Osteoblast (primary cell): Measurements from ENCODE around the gene UBR3. TPM values are rescaled to one million over a fixed set of nuclear protein-coding genes. Genes with fewer than 3 reads are reported as not detected.
A peak's percentile ranks its signal among the peaks of the same experiment; 100 is the strongest.

Experiments
- DNase-seq: peaks from one replicate; pipeline ENCODE4 v3.0.0; 2011; ENCODE audit warnings: low spot score, mixed read lengths; ENCODE audit not compliant: insufficient read length; ENCODE audit errors: missing footprints
- H2AFZ ChIP-seq: 2 replicates; pipeline ENCODE4 v1.6.0; 2011; ENCODE audit warnings: mild to moderate bottlenecking, low read length
- H3K27ac ChIP-seq: 2 replicates; pipeline ENCODE4 v1.5.1; 2011; ENCODE audit warnings: mild to moderate bottlenecking, low read depth, low read length, moderate library complexity
- H3K27me3 ChIP-seq: 2 replicates; pipeline ENCODE4 v1.6.0; 2012; ENCODE audit warnings: mild to moderate bottlenecking, control low read depth, inconsistent platforms, low read length, moderate library complexity; ENCODE audit not compliant: insufficient read depth
- H3K36me3 ChIP-seq: 2 replicates; pipeline ENCODE4 v1.5.1; 2011; ENCODE audit warnings: mild to moderate bottlenecking, low read length, control low read depth, moderate library complexity; ENCODE audit not compliant: insufficient read depth
- H3K4me1 ChIP-seq: 2 replicates; pipeline ENCODE4 v1.5.1; 2011; ENCODE audit warnings: mild to moderate bottlenecking, low read length, control low read depth, moderate library complexity; ENCODE audit not compliant: insufficient read depth
- H3K4me2 ChIP-seq: 2 replicates; pipeline ENCODE4 v1.6.0; 2011; ENCODE audit warnings: mild to moderate bottlenecking, low read length; ENCODE audit not compliant: insufficient read depth
- H3K4me3 ChIP-seq: fragments of 200-600 bp; sonication (generic); 3 replicates; pipeline ENCODE4 v1.5.1; 2012; ENCODE audit warnings: mild to moderate bottlenecking, low read length, inconsistent platforms; ENCODE audit not compliant: insufficient read depth
- H3K79me2 ChIP-seq: 2 replicates; pipeline ENCODE4 v1.6.0; 2012; ENCODE audit warnings: mild to moderate bottlenecking, low read length, control low read depth, inconsistent platforms; ENCODE audit not compliant: insufficient read depth
- H3K9me3 ChIP-seq: 2 replicates; pipeline ENCODE4 v1.5.1; 2011; ENCODE audit warnings: low read depth, low read length, control low read depth
- H4K20me1 ChIP-seq: 2 replicates; pipeline ENCODE4 v1.6.0; 2012; ENCODE audit warnings: mild to moderate bottlenecking, low read length, control low read depth; ENCODE audit not compliant: insufficient read depth
- CTCF ChIP-seq: IDR thresholded peaks from 2 replicates; pipeline ENCODE4 v1.5.1; 2011; ENCODE audit warnings: mild to moderate bottlenecking, low read depth, low read length, moderate library complexity; ENCODE audit errors: extremely low read depth
- total RNA-seq: library from RNA; depleted of rRNA; stranded (reverse); fragments of >200 nt; gene quantifications from 2 replicates; pipeline ENCODE4 v1.2.3, GENCODE V29; 2012

Gene UBR3
- total RNA-seq, 1 donor, result 42.7 TPM

- H3K4me3 ChIP-seq, result no peak overlapping the region
- H3K36me3 ChIP-seq, result peaks cover 28% of the 10 kb centered on the region
- H2AFZ ChIP-seq, result no peak overlapping the region
- TF ChIP-seq CTCF, result no peak
- H3K79me2 ChIP-seq, result peaks cover 5% of the 10 kb centered on the region
- no peaks in the 10 kb centered on the region for H3K9me3 ChIP-seq
- H3K4me1 ChIP-seq, result no peaks in the 10 kb centered on the region
- no peak for DNase-seq
- no peak overlapping the region for H3K4me2 ChIP-seq
- no peak overlapping the region for H3K27ac ChIP-seq
- H4K20me1 ChIP-seq, result no peaks in the 10 kb centered on the region
- H3K27me3 ChIP-seq, result no peaks in the 10 kb centered on the region
Measured at GRCh38 chr2:169916623-169917022, 89.4 kb downstream of the UBR3 start.

GRCh38 chr2:169923977-169924376 is 96.7 kb downstream of the UBR3 start:
- Histone ChIP-seq H3K4me1 (no peaks in the 10 kb centered on the region), H3K4me2 (no peak overlapping the region), H3K27me3 (no peaks in the 10 kb centered on the region), H3K79me2 (no peaks in the 10 kb centered on the region), H4K20me1 (no peaks in the 10 kb centered on the region), H3K9me3 (no peaks in the 10 kb centered on the region), H3K4me3 (no peak overlapping the region), H3K36me3 (peaks cover 8% of the 10 kb centered on the region), H3K27ac (no peak overlapping the region), H2AFZ (no peak overlapping the region)
- DNase-seq, result no peak
- TF ChIP-seq CTCF, result no peak

- no peak for TF ChIP-seq CTCF
Measured at GRCh38 chr2:169925968-169926367, 98.7 kb downstream of the UBR3 start.

GRCh38 chr2:169928463-169928864 is 101.2 kb downstream of the UBR3 start:
- Histone ChIP-seq H3K4me3 (no peak overlapping the region), H3K9me3 (no peaks in the 10 kb centered on the region), H3K4me1 (no peaks in the 10 kb centered on the region), H3K79me2 (no peaks in the 10 kb centered on the region), H4K20me1 (no peaks in the 10 kb centered on the region), H3K4me2 (no peak overlapping the region), H2AFZ (no peak overlapping the region), H3K36me3 (peaks cover 8% of the 10 kb centered on the region), H3K27me3 (no peaks in the 10 kb centered on the region), H3K27ac (no peak overlapping the region)
- peak; percentile 71 for DNase-seq
- peak; percentile 63 for TF ChIP-seq CTCF

More at GRCh38 chr2:169925968-169926367, 98.7 kb downstream of the UBR3 start:
- Histone ChIP-seq H4K20me1 (no peaks in the 10 kb centered on the region), H3K4me3 (no peak overlapping the region), H3K9me3 (no peaks in the 10 kb centered on the region), H2AFZ (no peak overlapping the region), H3K4me2 (no peak overlapping the region), H3K27me3 (no peaks in the 10 kb centered on the region), H3K79me2 (no peaks in the 10 kb centered on the region), H3K27ac (no peak overlapping the region), H3K36me3 (peaks cover 8% of the 10 kb centered on the region), H3K4me1 (no peaks in the 10 kb centered on the region)
- DNase-seq, result no peak
